Left colon (tissue), 2 donors: Measurements from ENCODE around the gene S100A9. TPM values are rescaled to one million over a fixed set of nuclear protein-coding genes. Genes with fewer than 3 reads are reported as not detected.

Experiments used
- ATAC-seq: fragments of 200-7000 bp; cut with Tn5 transposase; one replicate; pipeline ENCODE4 v1.9.1; 2020; ENCODE audit warnings: mild to moderate bottlenecking, moderate library complexity
- DNase-seq, 2 donors: peaks; one replicate each; pipeline ENCODE4 v3.0.0-alpha.2; 2020
- intact Hi-C, 2 donors: fragments of 100-400 bp; cut with DNase I in 1 of 2; cut with micrococcal nuclease in 1 of 2; formaldehyde crosslinking; loops; one replicate each; pipeline versions ENCODE4 v1.11.2 to v1.14.0; 2022; cut with DNase I, micrococcal nuclease
- total RNA-seq, 2 donors: library from RNA; stranded (reverse); fragmentation: NEBNext Ultra II Directional; extraction: Animal tissue kit (Norgen Biotek cat#: 25700); gene quantifications; one replicate each; pipeline ENCODE4 v1.2.1, GENCODE V29; 2021
- donor health status: DM: no; HTN: no; CAD: no.
- donor health status: DM: yes; HTN: yes; CAD: no.

The S100A9 gene
- total RNA-seq, 2 donors from 2014 or later = 9.2 to 21.0 TPM

- no peak for DNase-seq
- intact Hi-C loops = loop anchor here in 1 of 2 donors (10.0 kb wide), 1 partner anchor 138 kb away; no protein-coding TSS in a partner anchor
- ATAC-seq = no peak
These were observed 1.1 kb upstream of the S100A9 start for GRCh38 chr1:153356392-153357075.

- intact Hi-C loops = loop anchor here in 1 of 2 donors (10.0 kb wide), 1 partner anchor 138 kb away; no protein-coding TSS in a partner anchor
- DNase-seq (peak; percentile 55 to 61), ATAC-seq (peak; percentile 84)
These were observed 390 bp upstream of the S100A9 start for GRCh38 chr1:153357076-153357852.

GRCh38 chr1:153358691-153358975, 979 bp downstream of the S100A9 start:
- no peak for DNase-seq
- ATAC-seq = no peak
- intact Hi-C loops = loop anchor here in 1 of 2 donors (10.0 kb wide), 1 partner anchor 136 kb away; no protein-coding TSS in a partner anchor

GRCh38 chr1:153359241-153359640, 1.6 kb downstream of the S100A9 start:
- no peak for ATAC-seq
- DNase-seq = no peak
- intact Hi-C loops = loop anchor here in 1 of 2 donors (10.0 kb wide), 1 partner anchor 136 kb away; no protein-coding TSS in a partner anchor

- intact Hi-C loops = no loop called here
- ATAC-seq (peak; percentile 49), DNase-seq (no peak)
These were observed 2.5 kb downstream of the S100A9 start for GRCh38 chr1:153360190-153360589.

GRCh38 chr1:153360592-153361479, 3.2 kb downstream of the S100A9 start:
- no peak for DNase-seq
- intact Hi-C loops = no loop called here
- ATAC-seq = no peak

GRCh38 chr1:153361480-153362109, 3.9 kb downstream of the S100A9 start:
- no peak for ATAC-seq
- no peak for DNase-seq
- intact Hi-C loops = no loop called here

- intact Hi-C loops = no loop called here
- ATAC-seq (no peak), DNase-seq (no peak)
These were observed 4.6 kb downstream of the S100A9 start for GRCh38 chr1:153362187-153362775.

GRCh38 chr1:153363641-153364040, 6.0 kb downstream of the S100A9 start:
- intact Hi-C loops = no loop called here
- DNase-seq (no peak), ATAC-seq (no peak)

GRCh38 chr1:153364156-153364555, 6.5 kb downstream of the S100A9 start:
- ATAC-seq = no peak
- no peak for DNase-seq
- intact Hi-C loops = no loop called here

- intact Hi-C loops = no loop called here
- DNase-seq (no peak), ATAC-seq (no peak)
These were observed 7.4 kb downstream of the S100A9 start for GRCh38 chr1:153364766-153365666.

- DNase-seq (no peak), ATAC-seq (no peak)
- intact Hi-C loops = no loop called here
These were observed 8.0 kb downstream of the S100A9 start for GRCh38 chr1:153365696-153366095.

- ATAC-seq = no peak
- DNase-seq = no peak
- intact Hi-C loops = no loop called here
These were observed 8.6 kb downstream of the S100A9 start for GRCh38 chr1:153366261-153366660.

- DNase-seq = no peak
- ATAC-seq = no peak
- intact Hi-C loops = no loop called here
These were observed 9.4 kb downstream of the S100A9 start for GRCh38 chr1:153367090-153367489.

GRCh38 chr1:153368495-153368894, 10.8 kb downstream of the S100A9 start:
- intact Hi-C loops = no loop called here
- ATAC-seq = no peak
- DNase-seq = no peak

GRCh38 chr1:153370146-153370545, 12.5 kb downstream of the S100A9 start:
- intact Hi-C loops = no loop called here
- no peak for ATAC-seq
- no peak for DNase-seq

- ATAC-seq = no peak
- intact Hi-C loops = no loop called here
- DNase-seq = no peak
These were observed 13.6 kb downstream of the S100A9 start for GRCh38 chr1:153371231-153371630.

- intact Hi-C loops = no loop called here
- DNase-seq (no peak), ATAC-seq (no peak)
These were observed 14.9 kb downstream of the S100A9 start for GRCh38 chr1:153372571-153372970.
